Body of pancreas (tissue), 4 donors: ENCODE measurements around the gene FAU. TPM values are rescaled to one million over a fixed set of nuclear protein-coding genes. Genes with fewer than 3 reads are reported as not detected.

Experiments
- ATAC-seq: fragments of 150-250 bp; one replicate; pipeline ENCODE4 v1.9.1; 2016
- DNase-seq, 4 donors: peaks; one replicate each; pipeline ENCODE4 v3.0.0-alpha.2; 2019
- H3K27ac ChIP-seq, 4 donors: fragments of 200-600 bp; sonication (generic); 1 replicate in 3 of 4; 2 replicates in 1 of 4; pipeline versions ENCODE4 v1.5.1 to v1.6.1; 2016 to 2019; ENCODE audit warnings: mild to moderate bottlenecking in 1 of 4, mixed read lengths in 1 of 4, moderate library complexity in 1 of 4
- H3K27me3 ChIP-seq, 2 donors: fragments of 200-600 bp; sonication (generic); one replicate each; pipeline ENCODE4 v1.6.0; 2016; ENCODE audit warnings: mild to moderate bottlenecking in 1 of 2
- H3K36me3 ChIP-seq, 2 donors: fragments of 200-600 bp; sonication (generic); replicated peaks in 1 of 2; 2 replicates each; pipeline ENCODE4 v1.5.1; 2016; ENCODE audit warnings: low read depth in 2 of 2; ENCODE audit not compliant: insufficient read depth in 1 of 2
- H3K4me1 ChIP-seq: fragments of 200-600 bp; sonication (generic); one replicate; pipeline ENCODE4 v1.6.0; 2016
- H3K4me3 ChIP-seq, 2 donors: fragments of 200-600 bp; sonication (generic); 1 replicate in 1 of 2; 2 replicates in 1 of 2; pipeline ENCODE4 v1.5.1; 2016 to 2019
- H3K9me3 ChIP-seq, 3 donors: fragments of 200-600 bp; sonication (generic); 1 replicate in 2 of 3; 2 replicates in 1 of 3; pipeline ENCODE4 v1.5.1; 2016
- CTCF ChIP-seq, 7 experiments: fragments of 450-650 bp in 4 of 7; fragments of 200-600 bp in 3 of 7; sonication (generic) in 3 of 7; IDR thresholded peaks; one replicate each; pipeline ENCODE4 v1.5.1; 2016 to 2019; ENCODE audit warnings: antibody characterized with exemption in 7 of 7
- POLR2A ChIP-seq, 3 donors: fragments of 450-650 bp; IDR thresholded peaks; one replicate each; pipeline ENCODE4 v1.6.1; 2016; ENCODE audit warnings: antibody characterized with exemption in 3 of 3, mild to moderate bottlenecking in 2 of 3
- WGBS, 2 donors: methylation state at CpG; one replicate each; pipeline ENCODE4 v1.1.5; 2017; 5-methylcytosine and 5-hydroxymethylcytosine counted together
- intact Hi-C: fragments of 100-400 bp; cut with DNase I; formaldehyde crosslinking; loops from one replicate; pipeline ENCODE4 v1.15.1; 2023
- total RNA-seq, 2 donors: library from RNA; depleted of rRNA; stranded (reverse); fragments of >200 nt; gene quantifications; one replicate each; pipeline ENCODE4 v1.1.0, GENCODE V29; 2016

FAU gene
- total RNA-seq, 2 donors from 2014 or later = 1,320 to 1,355 TPM

DNA sequence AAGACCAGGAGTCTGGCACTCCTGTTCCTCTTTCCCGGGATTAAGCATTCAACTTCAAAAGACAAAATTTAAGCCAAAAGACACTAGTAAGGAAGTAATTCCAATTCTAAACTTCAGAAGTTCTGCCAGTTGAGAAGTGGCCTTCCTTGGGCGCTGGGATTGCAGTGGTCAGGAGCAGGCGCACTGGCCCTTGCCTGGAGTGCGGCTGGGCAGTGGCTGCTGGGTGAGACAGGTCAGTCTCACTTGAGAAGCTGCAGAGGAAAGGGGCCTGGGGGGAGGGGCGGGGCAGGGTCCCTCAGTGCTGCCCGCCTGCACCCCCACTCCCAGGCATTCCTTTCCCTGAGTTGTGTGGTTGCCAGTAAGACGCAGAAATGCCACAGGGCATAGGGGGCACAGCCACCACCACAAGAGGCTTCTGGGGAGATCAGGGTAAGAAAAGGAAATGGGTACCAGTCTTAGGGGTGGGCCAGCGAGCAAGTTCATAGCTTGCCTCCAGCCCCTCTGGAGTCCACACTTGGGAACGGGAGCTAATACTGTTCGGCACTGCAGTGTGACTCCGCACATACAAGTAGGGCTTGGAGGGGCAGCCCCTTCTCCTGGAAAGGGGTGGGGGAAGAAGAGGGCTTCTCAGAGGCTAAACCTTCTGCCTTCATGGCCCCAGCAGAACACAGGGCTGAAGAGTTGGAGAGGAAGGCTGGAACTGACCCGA lies 5.7 kb upstream of the FAU start:
- DNase-seq (no peak), ATAC-seq (no peak)
- no peak for TF ChIP-seq POLR2A (IDR thresholded peaks at IDR 0.05)
- TF ChIP-seq CTCF (IDR thresholded peaks at IDR 0.05) = no peak
- intact Hi-C loops = no loop called here
- H3K9me3 ChIP-seq = no peaks in the 10 kb centered on the region
- no peak overlapping the region for H3K27ac ChIP-seq
- peaks cover 30 to 57% of the 10 kb centered on the region in 2 donors for H3K36me3 ChIP-seq
- H3K4me3 ChIP-seq = no peak overlapping the region
- WGBS, 2 donors = 82 to 85% methylated on average over 7 to 12 of the region's 12 CpGs
- peaks cover 36% of the 10 kb centered on the region for H3K4me1 ChIP-seq
- H3K27me3 ChIP-seq = no peaks in the 10 kb centered on the region

- H3K36me3 ChIP-seq = peaks cover 30 to 50% of the 10 kb centered on the region in 2 donors
- WGBS, 2 donors = 57 to 83% methylated on average over 2 to 6 of the region's 6 CpGs
- no peaks in the 10 kb centered on the region for H3K27me3 ChIP-seq
- H3K9me3 ChIP-seq = no peaks in the 10 kb centered on the region
- ATAC-seq = no peak
- peak in 1 of 3 donors; percentile 11 for TF ChIP-seq POLR2A (IDR thresholded peaks at IDR 0.05)
- no peak for TF ChIP-seq CTCF (IDR thresholded peaks at IDR 0.05)
- intact Hi-C loops = no loop called here
- peaks cover 31% of the 10 kb centered on the region for H3K4me1 ChIP-seq
- H3K4me3 ChIP-seq = no peak overlapping the region
- DNase-seq = no peak
- no peak overlapping the region for H3K27ac ChIP-seq
Observed at GRCh38 chr11:65126624-65127274, 4.8 kb upstream of the FAU start.

DNA sequence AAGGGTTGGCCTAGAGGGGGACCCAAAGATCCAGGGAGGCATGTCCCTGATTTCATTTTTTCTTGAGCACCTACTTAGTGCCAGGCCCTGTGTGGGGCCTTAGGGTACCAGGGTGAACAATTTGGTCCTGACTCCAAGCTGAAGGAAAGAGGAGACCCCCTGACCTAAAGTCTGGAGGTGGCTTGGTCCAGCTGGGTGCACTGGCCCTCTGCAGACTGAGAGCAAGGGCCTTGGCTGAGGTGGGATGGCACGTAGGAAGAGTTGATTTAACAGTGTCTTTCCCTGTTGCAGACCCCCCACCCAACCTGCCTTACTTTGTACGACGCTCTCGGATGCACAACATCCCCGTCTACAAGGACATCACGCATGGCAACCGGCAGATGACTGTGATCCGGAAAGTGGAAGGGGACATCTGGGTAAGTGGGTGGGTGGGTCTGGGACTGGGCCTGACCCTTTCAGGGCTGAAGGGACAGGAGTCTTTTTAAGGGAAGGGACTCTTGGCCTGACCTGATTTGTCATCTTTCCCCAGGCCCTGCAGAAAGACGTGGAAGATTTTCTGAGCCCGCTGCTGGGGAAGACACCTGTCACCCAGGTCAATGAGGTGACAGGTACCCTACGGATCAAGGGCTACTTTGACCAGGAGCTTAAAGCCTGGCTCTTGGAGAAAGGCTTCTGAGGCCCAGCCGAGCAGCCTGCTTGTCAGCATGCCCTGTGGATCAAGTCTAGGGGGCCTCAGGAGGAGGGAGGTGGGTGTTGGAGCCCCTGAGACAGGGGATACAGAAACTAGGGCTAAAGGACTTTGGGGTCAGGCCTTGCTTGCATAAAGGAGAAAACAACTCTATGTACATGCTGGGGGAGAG lies 3.5 kb upstream of the FAU start:
- peaks cover 26 to 40% of the 10 kb centered on the region in 2 donors for H3K36me3 ChIP-seq
- peak overlapping the region in 1 of 4 donors; percentile 6 for H3K27ac ChIP-seq
- H3K27me3 ChIP-seq = no peaks in the 10 kb centered on the region
- H3K9me3 ChIP-seq = no peaks in the 10 kb centered on the region
- ATAC-seq (no peak), DNase-seq (no peak)
- no peak overlapping the region for H3K4me3 ChIP-seq
- H3K4me1 ChIP-seq = peaks cover 30% of the 10 kb centered on the region
- TF ChIP-seq POLR2A (IDR thresholded peaks at IDR 0.05) = no peak
- TF ChIP-seq CTCF (IDR thresholded peaks at IDR 0.05) = no peak
- 78 to 81% methylated on average over 10 to 12 of the region's 12 CpGs for WGBS, 2 donors
- intact Hi-C loops = no loop called here

DNA sequence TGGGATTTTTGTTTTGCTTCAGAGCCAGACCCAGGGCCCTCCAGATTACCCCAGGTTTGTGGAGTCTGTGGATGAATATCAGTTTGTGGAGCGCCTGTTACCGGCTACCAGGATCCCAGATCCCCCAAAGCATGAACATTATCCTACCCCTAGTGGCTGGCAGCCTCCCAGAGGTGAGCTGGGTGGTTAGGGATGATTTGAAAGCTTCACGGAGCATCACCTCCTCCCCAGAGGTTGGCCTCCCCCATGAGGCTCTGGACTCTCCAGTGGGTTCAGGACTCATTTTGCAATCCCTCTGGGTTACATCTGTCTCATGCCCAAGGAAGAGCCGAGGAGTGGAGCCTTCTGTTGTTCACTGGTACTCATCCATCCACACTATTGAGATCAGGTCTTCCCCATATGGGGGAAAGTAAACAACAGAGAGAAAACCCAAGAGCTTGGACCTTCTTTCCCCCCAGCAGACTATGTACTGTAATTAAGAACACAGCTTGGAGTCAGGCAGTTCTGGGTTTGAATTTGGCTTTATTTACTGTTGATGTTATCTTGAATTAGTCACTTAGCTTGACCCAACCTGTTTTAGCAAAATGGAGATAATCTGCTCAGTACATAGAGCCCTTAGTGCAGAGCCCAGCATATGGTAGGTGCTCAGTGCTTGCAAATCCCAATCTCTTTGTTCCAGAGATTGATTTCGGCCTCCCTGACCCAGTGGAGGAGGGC lies 2.7 kb upstream of the FAU start:
- peaks cover 18 to 34% of the 10 kb centered on the region in 2 donors for H3K36me3 ChIP-seq
- H3K27me3 ChIP-seq = no peaks in the 10 kb centered on the region
- intact Hi-C loops = no loop called here
- TF ChIP-seq CTCF (IDR thresholded peaks at IDR 0.05) (no peak), POLR2A (IDR thresholded peaks at IDR 0.05) (no peak)
- peaks cover 33% of the 10 kb centered on the region for H3K4me1 ChIP-seq
- peak in 1 of 4 donors; percentile 9 for DNase-seq
- H3K4me3 ChIP-seq = no peak overlapping the region
- peak overlapping the region in 1 of 4 donors; percentile 6 for H3K27ac ChIP-seq
- H3K9me3 ChIP-seq = no peaks in the 10 kb centered on the region
- no peak for ATAC-seq
- 84 to 87% methylated on average over 5 of the region's 5 CpGs for WGBS, 2 donors
